ENCODE results near the gene TNFSF18. TPM values are rescaled to one million over a fixed set of nuclear protein-coding genes. Genes with fewer than 3 reads are reported as not detected.

TNFSF18 gene
- total RNA-seq, 4 donors from 2014 or later = 0.28 to 0.36 TPM; not detected in 2

DNA sequence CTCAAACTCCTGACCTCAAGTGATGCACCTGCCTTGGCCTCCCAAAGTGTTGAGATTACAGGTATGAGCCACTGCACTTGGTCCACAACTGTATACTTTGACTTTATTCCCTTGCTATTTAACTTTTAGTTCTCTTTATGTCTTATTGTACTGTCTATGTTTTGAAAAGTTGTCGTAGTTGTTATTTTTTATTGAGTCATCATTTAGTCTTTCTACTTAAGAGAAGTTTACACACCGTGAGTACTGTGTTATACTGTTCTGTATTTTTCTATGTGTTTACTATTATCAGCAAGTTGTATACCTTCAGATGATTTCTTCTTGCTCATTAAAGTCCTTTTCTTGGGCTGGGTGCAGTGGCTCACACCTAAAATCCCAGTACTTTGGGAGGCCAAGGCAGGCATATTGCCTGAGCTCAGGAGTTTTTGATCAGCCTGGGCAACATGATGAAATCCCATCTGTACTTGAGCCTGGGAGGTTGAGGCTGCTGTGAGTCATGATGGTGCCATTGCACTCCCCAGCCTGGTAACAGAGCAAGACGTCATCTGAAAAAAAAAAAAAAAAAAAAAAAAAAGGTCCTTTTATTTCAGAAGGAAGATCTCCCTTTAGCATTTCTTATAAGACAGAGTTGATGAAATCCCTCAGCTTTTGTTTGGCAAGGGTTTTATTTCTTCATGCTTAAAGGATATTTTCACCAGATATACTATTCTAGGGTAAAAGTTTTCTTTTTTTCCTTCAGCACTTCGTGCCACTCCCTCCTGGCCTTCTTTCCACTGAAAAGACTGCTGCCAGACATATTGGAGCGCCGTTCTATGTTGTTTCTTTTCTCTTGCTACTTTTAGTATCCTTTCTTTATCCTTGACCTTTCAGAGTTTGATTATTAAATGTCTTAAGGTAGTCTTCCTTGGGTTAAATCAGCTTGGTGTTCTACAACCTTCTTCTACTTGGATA lies 47.6 kb downstream of the TNFSF18 start:
- ATAC-seq (ENCODE audit: low FRiP score) (no peak), DNase-seq (ENCODE audit: low spot score) (no peak)
- TF ChIP-seq, protein P1, sequence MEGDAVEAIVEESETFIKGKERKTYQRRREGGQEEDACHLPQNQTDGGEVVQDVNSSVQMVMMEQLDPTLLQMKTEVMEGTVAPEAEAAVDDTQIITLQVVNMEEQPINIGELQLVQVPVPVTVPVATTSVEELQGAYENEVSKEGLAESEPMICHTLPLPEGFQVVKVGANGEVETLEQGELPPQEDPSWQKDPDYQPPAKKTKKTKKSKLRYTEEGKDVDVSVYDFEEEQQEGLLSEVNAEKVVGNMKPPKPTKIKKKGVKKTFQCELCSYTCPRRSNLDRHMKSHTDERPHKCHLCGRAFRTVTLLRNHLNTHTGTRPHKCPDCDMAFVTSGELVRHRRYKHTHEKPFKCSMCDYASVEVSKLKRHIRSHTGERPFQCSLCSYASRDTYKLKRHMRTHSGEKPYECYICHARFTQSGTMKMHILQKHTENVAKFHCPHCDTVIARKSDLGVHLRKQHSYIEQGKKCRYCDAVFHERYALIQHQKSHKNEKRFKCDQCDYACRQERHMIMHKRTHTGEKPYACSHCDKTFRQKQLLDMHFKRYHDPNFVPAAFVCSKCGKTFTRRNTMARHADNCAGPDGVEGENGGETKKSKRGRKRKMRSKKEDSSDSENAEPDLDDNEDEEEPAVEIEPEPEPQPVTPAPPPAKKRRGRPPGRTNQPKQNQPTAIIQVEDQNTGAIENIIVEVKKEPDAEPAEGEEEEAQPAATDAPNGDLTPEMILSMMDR (IDR thresholded peaks at IDR 0.05) = no peak

DNA sequence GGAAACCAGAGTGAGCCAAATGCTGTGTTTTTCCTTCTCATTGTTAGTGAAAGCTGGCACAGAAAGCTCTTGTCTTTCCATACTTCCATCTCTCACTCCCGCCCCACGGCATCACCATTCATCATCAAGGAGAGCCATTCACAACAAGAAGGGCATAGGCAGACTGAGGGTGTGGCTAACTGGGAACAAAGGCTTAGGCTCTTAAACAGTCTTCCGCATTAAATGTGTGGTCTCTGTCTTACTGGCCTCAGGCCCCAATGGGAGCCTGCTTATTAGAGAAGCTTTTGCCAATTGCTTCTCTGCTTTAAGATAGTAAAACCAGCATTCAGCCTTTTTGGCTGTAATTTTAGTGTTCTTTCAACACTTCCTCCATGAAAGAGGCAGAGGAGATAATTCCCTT lies 51.4 kb downstream of the TNFSF18 start:
- no peak for DNase-seq (ENCODE audit: low spot score)
- ATAC-seq (ENCODE audit: low FRiP score) = no peak

GRCh38 chr1:172997941-172998361 lies 52.8 kb downstream of the TNFSF18 start:
- TF ChIP-seq, protein P1 (IDR thresholded peaks at IDR 0.05) = no peak
- ATAC-seq (ENCODE audit: low FRiP score) = no peak
- no peak for DNase-seq (ENCODE audit: low spot score)

More for the DNA sequence above, 51.4 kb downstream of the TNFSF18 start:
- TF ChIP-seq, protein P1 (IDR thresholded peaks at IDR 0.05) = no peak

GRCh38 chr1:172993640-172994039 lies 57.1 kb downstream of the TNFSF18 start:
- TF ChIP-seq, protein P1 (IDR thresholded peaks at IDR 0.05) = no peak
- DNase-seq (ENCODE audit: low spot score) (no peak), ATAC-seq (ENCODE audit: low FRiP score) (no peak)

DNA sequence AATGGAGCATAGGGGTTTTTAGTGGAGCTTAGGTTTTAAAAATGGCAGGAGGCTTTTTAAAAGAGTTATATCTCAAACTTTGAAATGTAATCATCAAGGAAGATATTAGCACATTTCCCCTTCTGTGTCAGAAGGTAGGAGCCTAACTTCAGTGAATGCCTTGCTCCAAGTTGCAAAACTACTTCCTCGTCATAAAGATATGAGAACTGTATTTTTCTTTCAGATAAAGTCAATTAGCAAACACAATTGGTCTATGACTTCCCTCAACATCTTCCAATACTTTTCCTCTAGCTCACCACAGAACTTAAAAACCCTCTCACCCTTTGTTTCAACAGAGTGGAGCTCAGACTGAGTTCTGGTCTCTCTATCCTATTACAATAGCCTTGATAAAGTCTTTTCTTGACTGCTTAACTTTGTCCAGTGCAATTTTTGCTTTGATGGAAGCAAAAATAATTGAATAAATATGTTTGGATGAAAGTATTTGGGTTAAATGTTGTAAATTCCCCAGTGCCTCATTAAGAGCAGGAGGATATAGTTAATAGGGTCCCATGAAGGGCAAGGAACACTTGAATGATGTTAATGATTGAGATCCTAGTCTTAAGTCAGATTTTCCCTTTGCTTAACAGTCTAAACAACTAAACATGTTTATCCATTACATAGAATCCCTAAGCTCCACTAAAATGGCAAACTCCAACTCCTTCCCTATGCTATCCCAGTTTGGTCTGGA lies 58.9 kb downstream of the TNFSF18 start:
- no peak for DNase-seq (ENCODE audit: low spot score)
- TF ChIP-seq, protein P1 (IDR thresholded peaks at IDR 0.05) = no peak
- no peak for ATAC-seq (ENCODE audit: low FRiP score)

- TF ChIP-seq, protein P1 (IDR thresholded peaks at IDR 0.05) = no peak
- ATAC-seq (ENCODE audit: low FRiP score) (no peak), DNase-seq (ENCODE audit: low spot score) (no peak)
Measured at GRCh38 chr1:172990598-172991215, 60.0 kb downstream of the TNFSF18 start.

Other genes starting within 250 kb of the TNFSF18 start
- 1 to 10 TPM in 2 of 4 donors, under 1 TPM in 2; 0.36 to 3.0 (median 1.1) TPM for gene TNFSF4, start 156.4 kb upstream of the TNFSF18 start, total RNA-seq

Data from omental fat pad (tissue), 4 donors.